Measurements from ENCODE around the gene ZBTB6.

DNA sequence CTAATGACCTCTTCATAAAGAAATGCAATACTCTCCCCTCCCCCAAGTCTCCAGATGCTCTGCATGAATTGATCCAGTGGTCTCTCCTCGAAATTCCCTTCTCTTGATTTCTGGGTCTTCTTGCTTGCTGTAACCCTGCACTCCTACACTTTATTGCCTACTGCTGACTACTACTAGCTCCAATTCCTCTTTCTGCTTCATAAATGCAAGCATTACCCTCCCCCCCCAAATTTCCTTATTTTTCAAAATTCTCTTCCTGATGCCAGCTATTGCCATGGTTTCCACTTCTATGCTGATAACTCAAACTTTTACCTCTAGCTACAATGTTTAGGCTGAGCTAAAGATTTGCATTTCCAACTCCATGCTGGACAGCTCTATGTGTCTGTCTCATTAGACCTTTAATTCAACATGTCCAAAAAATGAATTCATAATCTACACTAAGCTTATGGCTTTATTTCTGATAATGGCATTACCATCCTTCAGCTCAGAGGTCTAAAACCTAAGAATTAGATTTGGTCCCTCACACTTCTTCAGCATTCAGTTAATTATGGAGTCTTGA is 16.8 kb upstream of the ZBTB6 start:
- TF ChIP-seq EZH2phosphoT487 (IDR thresholded peaks at IDR 0.05; ENCODE audit: borderline replicate concordance, low read length), result no peak
- TF ChIP-seq EZH2 (IDR thresholded peaks at IDR 0.05; ENCODE audit: low read length, unreplicated experiment), result no peak

Data from PC-3 (cell line).